H1 (cell line): ENCODE measurements around the gene LPO. TPM values are rescaled to one million over a fixed set of nuclear protein-coding genes. Genes with fewer than 3 reads are reported as not detected.

Experiments
- EZH2 ChIP-seq: fragments of 200-600 bp; sonication (generic); IDR thresholded peaks from 2 replicates; pipeline ENCODE4 v1.7.1; 2012; ENCODE audit warnings: low read depth, mild to moderate bottlenecking, moderate library complexity, low read length, inconsistent platforms; ENCODE audit not compliant: severe bottlenecking
- SAP30 ChIP-seq: fragments of 300-600 bp; sonication (generic); IDR thresholded peaks from 2 replicates; pipeline ENCODE4 v1.7.1; 2012; ENCODE audit warnings: low read length, moderate library complexity, mild to moderate bottlenecking, inconsistent platforms; ENCODE audit not compliant: insufficient read depth, insufficient replicate concordance
- polyA plus RNA-seq, 7 experiments: library from polyadenylated mRNA; depleted of rRNA in 3 of 7; stranded (reverse) in 5 of 7; unstranded in 2 of 7; fragments of >200 nt in 5 of 7; fragments of 200-250 nt in 2 of 7; gene quantifications; 1 replicate in 5 of 7; 2 replicates in 1 of 7; 4 replicates in 1 of 7; pipeline versions ENCODE4 v1.2.1 to v1.2.3, GENCODE V29; 2011 to 2013; ENCODE audit warnings: missing spikeins in 2 of 7, mixed read lengths in 2 of 7
- total RNA-seq: library from RNA; stranded (reverse); fragmentation: NEBNext Ultra II Directional; extraction: Animal tissue kit (Norgen Biotek cat#: 25700); gene quantifications from 2 replicates; pipeline ENCODE4 v1.2.1, GENCODE V29; 2021

LPO gene
- total and polyA plus RNA-seq, 2 of the 8 experiments (the other 6 are each of a cell fraction or from before 2014, with no cell fraction given): 0.38 to 0.52 TPM

DNA sequence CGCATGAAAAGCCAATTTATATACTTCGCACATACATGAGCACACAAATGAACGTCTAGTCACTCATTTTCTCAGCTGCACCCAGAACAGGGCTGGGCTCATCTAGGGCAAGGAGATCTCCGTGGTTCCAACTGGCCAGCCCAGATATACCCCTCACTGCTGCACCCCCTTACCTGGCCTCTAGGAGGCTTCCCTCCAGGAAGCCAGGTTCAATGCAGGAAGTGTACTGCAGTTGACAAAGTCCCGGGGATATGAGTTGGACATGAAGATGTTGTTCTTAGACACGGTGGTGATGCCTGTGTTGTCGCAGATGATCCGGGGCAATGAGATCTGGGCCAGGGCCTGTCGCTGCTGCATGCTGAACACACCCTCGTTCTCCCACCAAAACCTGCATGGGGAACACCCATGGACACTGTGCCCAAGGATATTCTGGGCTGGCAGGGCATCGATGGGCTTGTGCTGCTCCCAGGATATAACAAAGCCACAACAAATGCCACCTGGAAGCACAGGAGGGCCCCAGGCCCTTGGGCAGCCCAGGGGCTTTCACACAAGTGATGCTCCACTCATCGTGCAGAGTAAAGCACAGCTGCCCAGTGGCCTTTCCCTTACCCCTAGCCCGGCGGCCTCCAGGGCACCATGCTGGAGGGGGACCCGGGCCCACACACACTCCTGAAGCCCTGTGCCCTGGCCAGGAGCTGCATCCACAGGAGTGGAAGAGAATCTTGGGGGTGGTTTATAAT, 32.3 kb downstream of the LPO start (continued):
- TF ChIP-seq EZH2: no peak
- TF ChIP-seq SAP30: no peak
